ENCODE results near the gene EVA1C. TPM values are rescaled to one million over a fixed set of nuclear protein-coding genes. Genes with fewer than 3 reads are reported as not detected.

The EVA1C gene
- polyA plus RNA-seq, 1 of the 3 experiments (the other 2 are of a cell fraction) = 10.1 TPM

GRCh38 chr21:32547018-32547417, 134.5 kb downstream of the EVA1C start:
- ChIA-PET POLR2A (no interaction called here), CTCF (interaction anchor here (1.7 kb wide), 1 partner anchor 54 kb away, joined by 8 read pairs; no protein-coding TSS in a partner anchor)
- DNase-seq = no peak
- Histone ChIP-seq H3K36me3 (replicated peaks in 1 of 2; ENCODE audit: control insufficient read depth in 1 of 2, insufficient read depth in 2 of 2, low read length in 1 of 2) (no peaks in the 10 kb centered on the region), H3K9me3 (no peaks in the 10 kb centered on the region), H3F3A (replicated peaks; ENCODE audit: insufficient read depth) (peaks cover 5% of the 10 kb centered on the region), H3K9me2 (no peaks in the 10 kb centered on the region), H4K20me1 (ENCODE audit: insufficient read depth) (no peaks in the 10 kb centered on the region), H3K79me2 (ENCODE audit: insufficient read depth) (no peaks in the 10 kb centered on the region), H3K4me2 (no peak overlapping the region), H3K9ac (no peak overlapping the region), H3K4me1 (ENCODE audit: control insufficient read depth in 1 of 2, insufficient read depth in 2 of 2, low read depth in 1 of 2, low read length in 1 of 2) (peaks cover 0 to 5% of the 10 kb centered on the region in 2 experiments; a peak in 1 of 4 replicates), H2AFZ (ENCODE audit: low read depth) (no peak overlapping the region), H3K4me3 (ENCODE audit: low read depth in 2 of 2, low read length in 1 of 2) (no peak overlapping the region), H3K27ac (ENCODE audit: low read depth in 2 of 2, low read length in 1 of 2) (no peak overlapping the region), H3K27me3 (ENCODE audit: insufficient read depth) (no peaks in the 10 kb centered on the region)
- TF ChIP-seq FOXM1 (IDR thresholded peaks at IDR 0.05; ENCODE audit: low read depth) = no peak
- no peak for TF ChIP-seq RXRA (IDR thresholded peaks at IDR 0.05; ENCODE audit: borderline replicate concordance, low read depth)
- TF ChIP-seq POLR2AphosphoS5 (IDR thresholded peaks at IDR 0.05; ENCODE audit: low read depth, low read length) = no peak
- TF ChIP-seq FOXJ3 (CRISPR knock-in tag; IDR thresholded peaks at IDR 0.05) = no peak
- TF ChIP-seq GABPA (IDR thresholded peaks at IDR 0.05; ENCODE audit: low read depth) = no peak
- TF ChIP-seq JUND (IDR thresholded peaks at IDR 0.05) = no peak
- TF ChIP-seq CHD2 (IDR thresholded peaks at IDR 0.05; ENCODE audit: low read length, partially characterized antibody) = no peak
- TF ChIP-seq, protein P1, sequence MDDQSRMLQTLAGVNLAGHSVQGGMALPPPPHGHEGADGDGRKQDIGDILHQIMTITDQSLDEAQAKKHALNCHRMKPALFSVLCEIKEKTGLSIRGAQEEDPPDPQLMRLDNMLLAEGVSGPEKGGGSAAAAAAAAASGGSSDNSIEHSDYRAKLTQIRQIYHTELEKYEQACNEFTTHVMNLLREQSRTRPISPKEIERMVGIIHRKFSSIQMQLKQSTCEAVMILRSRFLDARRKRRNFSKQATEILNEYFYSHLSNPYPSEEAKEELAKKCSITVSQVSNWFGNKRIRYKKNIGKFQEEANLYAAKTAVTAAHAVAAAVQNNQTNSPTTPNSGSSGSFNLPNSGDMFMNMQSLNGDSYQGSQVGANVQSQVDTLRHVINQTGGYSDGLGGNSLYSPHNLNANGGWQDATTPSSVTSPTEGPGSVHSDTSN (IDR thresholded peaks at IDR 0.05) = no peak
- no peak for TF ChIP-seq MXI1 (IDR thresholded peaks at IDR 0.05; ENCODE audit: low read depth, low read length)
- no peak for TF ChIP-seq RCOR1 (IDR thresholded peaks at IDR 0.05; ENCODE audit: low read length)
- no peak for TF ChIP-seq IRF3 (IDR thresholded peaks at IDR 0.05; ENCODE audit: low read depth, low read length)
- TF ChIP-seq TEAD4 (IDR thresholded peaks at IDR 0.05; ENCODE audit: borderline replicate concordance, insufficient read depth) = no peak
- TF ChIP-seq MEF2A (IDR thresholded peaks at IDR 0.05; ENCODE audit: borderline replicate concordance, low read depth) = no peak
- TF ChIP-seq GATA2 (CRISPR knock-in tag; IDR thresholded peaks at IDR 0.05) = no peak
- no peak for TF ChIP-seq ELF1 (IDR thresholded peaks at IDR 0.05)
- 59% methylated on average over 4 of the region's 4 CpGs for WGBS (ENCODE audit: low lambda C conversion rate)

GRCh38 chr21:32548978-32549377, 136.5 kb downstream of the EVA1C start:
- H3K36me3 ChIP-seq (replicated peaks in 1 of 2; ENCODE audit: control insufficient read depth in 1 of 2, insufficient read depth in 2 of 2, low read length in 1 of 2) = no peaks in the 10 kb centered on the region
- H3K79me2 ChIP-seq (ENCODE audit: insufficient read depth) = no peaks in the 10 kb centered on the region
- no peak for DNase-seq
- H3K27ac ChIP-seq (ENCODE audit: low read depth in 2 of 2, low read length in 1 of 2) = no peak overlapping the region
- ChIA-PET POLR2A (no interaction called here), CTCF (no interaction called here)
- no peak for TF ChIP-seq YY1 (IDR thresholded peaks at IDR 0.05; ENCODE audit: low read depth)
- TF ChIP-seq, protein P2, sequence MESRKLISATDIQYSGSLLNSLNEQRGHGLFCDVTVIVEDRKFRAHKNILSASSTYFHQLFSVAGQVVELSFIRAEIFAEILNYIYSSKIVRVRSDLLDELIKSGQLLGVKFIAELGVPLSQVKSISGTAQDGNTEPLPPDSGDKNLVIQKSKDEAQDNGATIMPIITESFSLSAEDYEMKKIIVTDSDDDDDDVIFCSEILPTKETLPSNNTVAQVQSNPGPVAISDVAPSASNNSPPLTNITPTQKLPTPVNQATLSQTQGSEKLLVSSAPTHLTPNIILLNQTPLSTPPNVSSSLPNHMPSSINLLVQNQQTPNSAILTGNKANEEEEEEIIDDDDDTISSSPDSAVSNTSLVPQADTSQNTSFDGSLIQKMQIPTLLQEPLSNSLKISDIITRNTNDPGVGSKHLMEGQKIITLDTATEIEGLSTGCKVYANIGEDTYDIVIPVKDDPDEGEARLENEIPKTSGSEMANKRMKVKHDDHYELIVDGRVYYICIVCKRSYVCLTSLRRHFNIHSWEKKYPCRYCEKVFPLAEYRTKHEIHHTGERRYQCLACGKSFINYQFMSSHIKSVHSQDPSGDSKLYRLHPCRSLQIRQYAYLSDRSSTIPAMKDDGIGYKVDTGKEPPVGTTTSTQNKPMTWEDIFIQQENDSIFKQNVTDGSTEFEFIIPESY (IDR thresholded peaks at IDR 0.05; ENCODE audit: borderline replicate concordance, low read depth) = no peak
- H3F3A ChIP-seq (replicated peaks; ENCODE audit: insufficient read depth) = peaks cover 2% of the 10 kb centered on the region
- H3K4me1 ChIP-seq (ENCODE audit: control insufficient read depth in 1 of 2, insufficient read depth in 2 of 2, low read depth in 1 of 2, low read length in 1 of 2) = peaks cover 0 to 5% of the 10 kb centered on the region in 2 experiments; a peak in 1 of 4 replicates
- no peak overlapping the region for H2AFZ ChIP-seq (ENCODE audit: low read depth)
- no peaks in the 10 kb centered on the region for H4K20me1 ChIP-seq (ENCODE audit: insufficient read depth)
- H3K9me2 ChIP-seq = no peaks in the 10 kb centered on the region
- no peaks in the 10 kb centered on the region for H3K27me3 ChIP-seq (ENCODE audit: insufficient read depth)
- no peak overlapping the region for H3K9ac ChIP-seq
- no peak overlapping the region for H3K4me2 ChIP-seq
- H3K9me3 ChIP-seq = no peaks in the 10 kb centered on the region
- H3K4me3 ChIP-seq (ENCODE audit: low read depth in 2 of 2, low read length in 1 of 2) = no peak overlapping the region
- 78% methylated on average over 8 of the region's 8 CpGs for WGBS (ENCODE audit: low lambda C conversion rate)
